H1 (cell line): ENCODE data around the gene PIBF1. TPM values are rescaled to one million over a fixed set of nuclear protein-coding genes. Genes with fewer than 3 reads are reported as not detected.

Source experiments
- CTCF ChIA-PET: fragments of 300-600 bp; sonication (Branson Sonifier 250); formaldehyde crosslinking; loops from one replicate; lab custom pipeline; 2021; ENCODE audit not compliant: partially characterized antibody; lab: Charles Lee
- POLR2A ChIA-PET: fragments of 300-600 bp; sonication (Branson Sonifier 250); formaldehyde crosslinking; loops from one replicate; lab custom pipeline; 2021; ENCODE audit warnings: inconsistent platforms; ENCODE audit not compliant: partially characterized antibody; lab: Charles Lee
- DNase-seq, 2 experiments: peaks; one replicate each; pipeline versions ENCODE4 v3.0.0 to v3.0.0-alpha.2; 2010 to 2022; ENCODE audit warnings: low spot score in 2 of 2, low read depth in 1 of 2, mixed read lengths in 1 of 2
- FAIRE-seq: peaks from 2 replicates; lab custom pipeline; 2011; peaks lifted over from hg19 to GRCh38; lab: Jason Lieb, UNC
- H2AFZ ChIP-seq: 2 replicates; pipeline ENCODE4 v1.8.1; 2012; ENCODE audit warnings: low read length, inconsistent platforms
- H2AK5ac ChIP-seq: 2 replicates; pipeline ENCODE4 v1.6.1; 2013; ENCODE audit warnings: low read depth, low read length
- H2BK120ac ChIP-seq: replicated peaks from 2 replicates; pipeline ENCODE3; 2013; ENCODE audit warnings: low read depth, low read length, inconsistent platforms
- H2BK12ac ChIP-seq: 2 replicates; pipeline ENCODE4 v1.6.1; 2013; ENCODE audit warnings: low read depth, low read length
- H2BK15ac ChIP-seq: 2 replicates; pipeline ENCODE4 v1.6.1; 2013; ENCODE audit warnings: low read length
- H2BK20ac ChIP-seq: 2 replicates; pipeline ENCODE4 v1.6.1; 2013; ENCODE audit warnings: low read length
- H2BK5ac ChIP-seq: 2 replicates; pipeline ENCODE4 v1.6.1; 2013; ENCODE audit warnings: low read depth, low read length
- H3K14ac ChIP-seq: 2 replicates; pipeline ENCODE4 v1.6.1; 2013; ENCODE audit warnings: inconsistent platforms; ENCODE audit not compliant: insufficient read length
- H3K18ac ChIP-seq: 2 replicates; pipeline ENCODE4 v1.6.1; 2013; ENCODE audit warnings: low read length; ENCODE audit errors: extremely low read depth
- H3K23ac ChIP-seq: 2 replicates; pipeline ENCODE4 v1.6.1; 2013; ENCODE audit warnings: inconsistent platforms; ENCODE audit not compliant: insufficient read length
- H3K23me2 ChIP-seq: 2 replicates; pipeline ENCODE4 v1.6.1; 2013; ENCODE audit warnings: low read depth, low read length
- H3K27ac ChIP-seq: 2 replicates; pipeline ENCODE4 v1.6.1; 2011; ENCODE audit warnings: low read depth, low read length, inconsistent platforms
- H3K27me3 ChIP-seq, 4 experiments: replicated peaks in 1 of 4; 1 replicate in 1 of 4; 2 replicates in 3 of 4; pipeline versions ENCODE4 v1.6.1 to v1.8.1; 2011 to 2013; ENCODE audit warnings: low read length in 3 of 4, mild to moderate bottlenecking in 3 of 4, inconsistent platforms in 2 of 4, mixed read lengths in 2 of 4, moderate library complexity in 1 of 4; ENCODE audit not compliant: control insufficient read depth in 3 of 4, insufficient read depth in 3 of 4; ENCODE audit errors: extremely low read depth in 1 of 4
- H3K36me3 ChIP-seq, 4 experiments: 2 replicates each; pipeline versions ENCODE4 v1.6.1 to v1.8.1; 2011 to 2013; ENCODE audit warnings: mild to moderate bottlenecking in 4 of 4, low read length in 3 of 4, moderate library complexity in 2 of 4, control low read depth in 1 of 4, inconsistent platforms in 1 of 4; ENCODE audit not compliant: insufficient read depth in 4 of 4, control insufficient read depth in 2 of 4
- H3K4ac ChIP-seq: replicated peaks from 2 replicates; pipeline ENCODE3; 2013; ENCODE audit warnings: low read length, low read depth, mixed read lengths, inconsistent platforms; ENCODE audit not compliant: insufficient read length
- H3K4me1 ChIP-seq, 4 experiments: replicated peaks in 1 of 4; 1 replicate in 1 of 4; 2 replicates in 3 of 4; pipeline versions ENCODE4 v1.6.1 to v1.8.1; 2011 to 2013; ENCODE audit warnings: low read length in 3 of 4, inconsistent platforms in 2 of 4, mixed read lengths in 1 of 4; ENCODE audit not compliant: insufficient read depth in 4 of 4, control insufficient read depth in 3 of 4
- H3K4me2 ChIP-seq, 2 experiments: 2 replicates each; pipeline versions ENCODE4 v1.6.1 to v1.8.1; 2011 to 2013; ENCODE audit warnings: low read depth in 2 of 2, low read length in 2 of 2, control low read depth in 1 of 2, inconsistent platforms in 1 of 2, mild to moderate bottlenecking in 1 of 2; ENCODE audit not compliant: insufficient read depth in 1 of 2
- H3K4me3 ChIP-seq, 4 experiments: fragments of 200-600, 300-600 bp in 1 of 4; sonication (generic), shearing (Covaris generic), sonication (Bioruptor Twin) in 1 of 4; 2 replicates each; pipeline versions ENCODE4 v1.5.1 to v1.8.1; 2011 to 2016; ENCODE audit warnings: low read length in 4 of 4, low read depth in 3 of 4, control low read depth in 2 of 4, inconsistent platforms in 2 of 4, mild to moderate bottlenecking in 2 of 4, mixed read lengths in 1 of 4, moderate library complexity in 1 of 4; ENCODE audit not compliant: insufficient read depth in 2 of 4; ENCODE audit errors: extremely low read depth in 1 of 4
- H3K56ac ChIP-seq: replicated peaks from 2 replicates; pipeline ENCODE3; 2013; ENCODE audit warnings: low read depth, mild to moderate bottlenecking, mixed read lengths, low read length, inconsistent platforms; ENCODE audit not compliant: insufficient read length
- H3K79me1 ChIP-seq: 2 replicates; pipeline ENCODE4 v1.6.1; 2013; ENCODE audit warnings: low read depth, low read length, control low read depth
- H3K79me2 ChIP-seq, 2 experiments: 2 replicates each; pipeline versions ENCODE4 v1.6.1 to v1.8.1; 2012 to 2013; ENCODE audit warnings: low read length in 2 of 2, mild to moderate bottlenecking in 2 of 2, inconsistent platforms in 1 of 2; ENCODE audit not compliant: insufficient read depth in 2 of 2, control insufficient read depth in 1 of 2
- H3K9ac ChIP-seq, 4 experiments: replicated peaks in 1 of 4; 1 replicate in 1 of 4; 2 replicates in 3 of 4; pipeline versions ENCODE4 v1.6.1 to v1.8.1; 2011 to 2013; ENCODE audit warnings: low read depth in 3 of 4, low read length in 3 of 4, control low read depth in 2 of 4, mild to moderate bottlenecking in 2 of 4, moderate library complexity in 2 of 4, inconsistent platforms in 1 of 4; ENCODE audit errors: extremely low read depth in 1 of 4
- H3K9me3 ChIP-seq, 2 experiments: 2 replicates each; pipeline versions ENCODE4 v1.6.1 to v1.8.1; 2012 to 2013; ENCODE audit warnings: mild to moderate bottlenecking in 2 of 2, moderate library complexity in 2 of 2, control low read depth in 1 of 2, inconsistent platforms in 1 of 2, low read depth in 1 of 2, low read length in 1 of 2, mixed read lengths in 1 of 2; ENCODE audit not compliant: insufficient read depth in 2 of 2
- H4K20me1 ChIP-seq, 2 experiments: replicated peaks in 1 of 2; 2 replicates each; pipeline versions ENCODE3 to v1.8.1; 2011 to 2013; ENCODE audit warnings: inconsistent platforms in 2 of 2, low read length in 2 of 2, mild to moderate bottlenecking in 1 of 2; ENCODE audit not compliant: insufficient read depth in 2 of 2, control insufficient read depth in 1 of 2
- H4K5ac ChIP-seq: 2 replicates; pipeline ENCODE4 v1.6.1; 2013; ENCODE audit warnings: low read length, low read depth, mixed read lengths, inconsistent platforms; ENCODE audit not compliant: insufficient read length
- H4K8ac ChIP-seq: 2 replicates; pipeline ENCODE4 v1.8.0; 2013; ENCODE audit warnings: mild to moderate bottlenecking, moderate library complexity, low read length, inconsistent platforms; ENCODE audit not compliant: insufficient read depth; ENCODE audit errors: extremely low read depth
- H4K91ac ChIP-seq: replicated peaks from 2 replicates; pipeline ENCODE3; 2013; ENCODE audit warnings: low read length, mixed read lengths, inconsistent platforms; ENCODE audit not compliant: insufficient read length
- ASH2L ChIP-seq: fragments of 200-600, 300-600 bp; sonication (generic); IDR thresholded peaks from one replicate; pipeline ENCODE4 v1.7.1; 2017; ENCODE audit warnings: low read length
- BRCA1 ChIP-seq: IDR thresholded peaks from 2 replicates; pipeline ENCODE4 v1.6.1; 2012; ENCODE audit warnings: low read depth, low read length, improper control_type of control experiment
- CBX8 ChIP-seq: fragments of 300-800, 300-1000 bp; sonication (generic); IDR thresholded peaks from 2 replicates; pipeline ENCODE4 v1.7.1; 2016; ENCODE audit warnings: low read depth, low read length, borderline replicate concordance
- TEAD4 ChIP-seq: IDR thresholded peaks from 2 replicates; pipeline ENCODE4 v1.6.1; 2012; ENCODE audit warnings: low read depth, low read length, inconsistent platforms, mixed read lengths
- WGBS, 2 experiments: shearing (Covaris generic) in 1 of 2; methylation state at CpG; one replicate each; pipeline versions ENCODE4 v1.1.6 to v1.1.7; 2013 to 2015; ENCODE audit warnings: low lambda C conversion rate in 2 of 2, mixed read lengths in 2 of 2, inconsistent platforms in 1 of 2, low coverage in 1 of 2, missing lambda C conversion rate in 1 of 2; ENCODE audit not compliant: insufficient replicate concordance in 2 of 2, insufficient coverage in 1 of 2, insufficient read length in 1 of 2; ENCODE audit errors: extremely low coverage in 1 of 2, missing lambda C conversion rate in 1 of 2; 5-methylcytosine and 5-hydroxymethylcytosine counted together
- polyA plus RNA-seq, 7 experiments: library from polyadenylated mRNA; depleted of rRNA in 3 of 7; stranded (reverse) in 5 of 7; unstranded in 2 of 7; fragments of >200 nt in 5 of 7; fragments of 200-250 nt in 2 of 7; gene quantifications; 1 replicate in 5 of 7; 2 replicates in 1 of 7; 4 replicates in 1 of 7; pipeline versions ENCODE4 v1.2.1 to v1.2.3, GENCODE V29; 2011 to 2013; ENCODE audit warnings: missing spikeins in 2 of 7, mixed read lengths in 2 of 7
- total RNA-seq: library from RNA; stranded (reverse); fragmentation: NEBNext Ultra II Directional; extraction: Animal tissue kit (Norgen Biotek cat#: 25700); gene quantifications from 2 replicates; pipeline ENCODE4 v1.2.1, GENCODE V29; 2021

Gene PIBF1
- total and polyA plus RNA-seq, 2 of the 8 experiments (the other 6 are each of a cell fraction or from before 2014, with no cell fraction given): 1.1 to 13.2 TPM

- no peak overlapping the region for H3K9ac ChIP-seq
- H2BK5ac ChIP-seq: no peak overlapping the region
- H3K4me2 ChIP-seq: no peak overlapping the region
- H4K5ac ChIP-seq: no peak overlapping the region
- FAIRE-seq: no peak
- H4K91ac ChIP-seq: no peak overlapping the region
- H4K20me1 ChIP-seq: no peaks in the 10 kb centered on the region
- H2AK5ac ChIP-seq: no peak overlapping the region
- H3K23ac ChIP-seq: no peak overlapping the region
- POLR2A ChIA-PET: no interaction called here
- H3K27ac ChIP-seq: no peak overlapping the region
- H3K27me3 ChIP-seq: no peaks in the 10 kb centered on the region
- no peak overlapping the region for H3K4ac ChIP-seq
- no peaks in the 10 kb centered on the region for H3K4me1 ChIP-seq
- no peaks in the 10 kb centered on the region for H3K79me2 ChIP-seq
- H3K4me3 ChIP-seq: no peak overlapping the region
- H4K8ac ChIP-seq: no peak overlapping the region
- H2BK12ac ChIP-seq: no peak overlapping the region
- no peaks in the 10 kb centered on the region for H3K9me3 ChIP-seq
- H3K14ac ChIP-seq: no peak overlapping the region
- no peak overlapping the region for H2BK120ac ChIP-seq
- no peaks in the 10 kb centered on the region for H3K23me2 ChIP-seq
- WGBS, 2 experiments: 98% methylated on average over 2 of the region's 2 CpGs; no CpG with 5 or more reads in 1 of the 2 experiments
- DNase-seq: no peak
- H3K56ac ChIP-seq: no peak overlapping the region
- CTCF ChIA-PET: interaction anchor here (0.8 kb wide), 1 partner anchor 16 kb away, joined by 3 read pairs; no protein-coding TSS in a partner anchor
- H2BK15ac ChIP-seq: no peak overlapping the region
- no peaks in the 10 kb centered on the region for H3K79me1 ChIP-seq
- TF ChIP-seq BRCA1 (no peak), CBX8 (no peak), TEAD4 (no peak), ASH2L (no peak)
- no peak overlapping the region for H3K18ac ChIP-seq
- H2BK20ac ChIP-seq: no peak overlapping the region
- no peaks in the 10 kb centered on the region for H3K36me3 ChIP-seq
- H2AFZ ChIP-seq: no peak overlapping the region
These were observed 138.2 kb downstream of the PIBF1 start for GRCh38 chr13:72920097-72920496.
